KOPT-K1 (cell line): Measurements from ENCODE around the gene OLA1.
"Not testable (repeated sequence)": the region's sequence is repeated elsewhere in the genome, so short reads cannot be mapped to it uniquely, and the experiment has no call there.

Experiments
- H3K27ac ChIP-seq: fragments of 200-600 bp; sonication (generic); 2 replicates; pipeline ENCODE4 v1.5.1; 2016; ENCODE audit warnings: antibody characterized with exemption, mild to moderate bottlenecking, low read depth, low read length; ENCODE audit not compliant: poor library complexity, severe bottlenecking
- H3K36me3 ChIP-seq: fragments of 200-600 bp; sonication (generic); 2 replicates; pipeline ENCODE4 v1.5.1; 2017; ENCODE audit warnings: antibody characterized with exemption, mild to moderate bottlenecking, low read length, moderate library complexity; ENCODE audit not compliant: insufficient read depth
- H3K9me3 ChIP-seq: fragments of 200-600 bp; sonication (generic); 2 replicates; pipeline ENCODE4 v1.5.1; 2017; ENCODE audit warnings: antibody characterized with exemption, low read length, mild to moderate bottlenecking; ENCODE audit not compliant: insufficient read depth, poor library complexity, severe bottlenecking

The OLA1 gene

GRCh38 chr2:174248187-174248997, at the start of gene OLA1:
OLA1 (minus strand) TSS chr2:174248532; CDS start chr2:174246815, 1,717 bp downstream.
- Histone ChIP-seq H3K27ac (peak within 1 kb of the TSS; percentile 70), H3K9me3 (no peaks in the 10 kb centered on the region), H3K36me3 (peaks cover 29% of the 10 kb centered on the region)

DNA sequence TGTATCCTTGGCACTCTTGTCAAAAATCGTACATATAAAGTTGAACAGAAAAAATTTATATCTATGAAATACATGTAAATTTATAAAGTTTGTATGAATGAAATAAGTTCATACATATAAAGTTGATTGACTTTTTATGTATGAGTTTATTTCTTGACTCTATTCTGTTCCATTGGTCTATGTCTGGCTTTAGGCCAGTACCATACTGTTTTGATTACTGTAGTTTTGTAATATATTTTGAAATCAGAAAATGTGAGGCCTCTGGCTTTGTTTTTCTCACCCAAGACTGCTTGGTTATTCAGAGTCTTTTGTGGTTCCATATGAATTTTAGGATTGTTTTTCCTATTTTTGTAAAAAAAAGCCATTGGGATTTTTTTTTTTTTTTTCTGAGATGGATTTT, 44.6 kb upstream of the OLA1 start:
- peaks cover 14% of the 10 kb centered on the region for H3K9me3 ChIP-seq
- H3K27ac ChIP-seq = no peak overlapping the region
- no peaks in the 10 kb centered on the region for H3K36me3 ChIP-seq

- Histone ChIP-seq H3K27ac (no peak overlapping the region), H3K9me3 (no peaks in the 10 kb centered on the region), H3K36me3 (no peaks in the 10 kb centered on the region)
Measured at GRCh38 chr2:174286172-174286571, 37.8 kb upstream of the OLA1 start.

DNA sequence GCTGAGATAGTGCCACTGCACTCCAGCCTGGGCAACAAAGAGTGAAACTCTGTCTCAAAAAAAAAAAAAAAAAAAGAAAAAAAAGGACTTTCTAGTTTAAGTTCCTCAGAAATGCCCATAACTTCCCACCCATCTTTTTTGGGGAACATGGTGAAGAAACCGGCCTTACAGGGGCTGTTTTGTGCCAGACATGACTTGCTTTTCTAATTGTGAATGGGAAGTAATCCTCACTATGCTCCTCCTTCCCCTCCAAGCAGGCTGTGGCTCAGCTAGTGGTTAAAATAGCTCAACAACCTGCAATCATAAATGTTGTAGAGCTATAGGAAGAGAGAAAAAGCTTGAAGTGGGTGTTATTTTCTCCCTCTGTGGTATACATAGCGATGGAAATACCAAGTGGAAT, 34.1 kb upstream of the OLA1 start:
- H3K9me3 ChIP-seq = no peaks in the 10 kb centered on the region
- H3K27ac ChIP-seq = no peak overlapping the region
- H3K36me3 ChIP-seq = no peaks in the 10 kb centered on the region

DNA sequence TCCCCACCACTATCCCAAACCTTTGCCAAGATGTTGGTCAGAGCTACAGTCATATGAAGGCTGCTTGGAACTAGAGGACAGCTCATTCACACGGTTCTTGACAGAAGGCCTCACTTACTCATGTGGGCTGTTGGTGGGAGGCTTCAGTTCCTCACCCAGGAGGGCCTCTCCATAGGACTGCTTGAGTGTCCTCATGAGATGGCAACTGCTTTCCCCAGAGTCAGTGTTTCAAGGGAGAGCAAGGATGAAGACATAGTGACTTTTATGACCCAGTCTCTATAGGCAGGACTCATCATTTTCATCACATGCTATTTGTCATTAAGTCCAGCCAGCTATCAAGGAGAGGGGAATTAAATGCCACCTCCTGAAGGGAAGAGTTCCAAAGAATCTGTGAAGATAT, 33.4 kb upstream of the OLA1 start:
- Histone ChIP-seq H3K27ac (no peak overlapping the region), H3K36me3 (no peaks in the 10 kb centered on the region), H3K9me3 (no peaks in the 10 kb centered on the region)

DNA sequence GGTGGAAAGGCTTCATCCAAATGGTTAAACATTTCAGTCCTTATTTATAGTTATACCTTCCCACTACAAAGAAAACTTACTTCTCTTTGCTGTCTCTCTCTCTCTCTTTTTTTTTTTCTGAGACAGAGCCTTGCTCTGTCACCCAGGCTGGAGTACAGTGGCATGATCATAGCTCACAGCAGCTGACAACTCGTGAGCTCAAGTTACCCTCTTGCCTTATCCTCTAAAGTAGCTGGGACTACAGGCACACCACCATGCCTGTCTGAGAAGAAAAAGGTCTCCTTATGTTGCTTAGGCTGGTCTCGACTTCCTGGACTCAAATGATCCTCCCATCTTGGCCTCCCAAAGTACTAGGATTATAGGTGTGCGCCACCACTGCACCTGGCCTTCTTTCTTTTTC, 32.3 kb upstream of the OLA1 start:
- Histone ChIP-seq H3K9me3 (no peaks in the 10 kb centered on the region), H3K36me3 (no peaks in the 10 kb centered on the region), H3K27ac (no peak overlapping the region)

GRCh38 chr2:174270263-174270662, 21.9 kb upstream of the OLA1 start:
- not testable (repeated sequence) for H3K27ac ChIP-seq, H3K9me3 ChIP-seq, H3K36me3 ChIP-seq

DNA sequence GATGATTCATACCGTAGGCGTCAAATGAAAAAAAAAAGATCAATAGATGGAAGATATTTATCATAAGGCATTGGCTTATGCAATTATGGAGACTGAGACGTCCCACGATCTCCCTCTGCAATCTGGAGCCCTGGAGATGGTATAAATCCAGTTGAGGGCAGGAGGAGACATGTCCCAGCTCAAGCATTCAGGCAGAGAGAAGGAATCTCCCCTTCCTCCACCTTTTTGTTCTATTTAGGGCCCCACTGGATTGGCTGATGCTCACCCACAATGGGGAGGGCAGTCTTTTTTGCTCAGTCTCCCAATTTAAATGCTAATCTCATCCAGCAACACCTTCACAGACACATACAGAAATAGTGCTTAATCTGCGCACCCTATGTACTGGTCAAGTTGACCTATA, 18.0 kb upstream of the OLA1 start:
- Histone ChIP-seq H3K36me3 (no peaks in the 10 kb centered on the region), H3K9me3 (no peaks in the 10 kb centered on the region), H3K27ac (no peak overlapping the region)

DNA sequence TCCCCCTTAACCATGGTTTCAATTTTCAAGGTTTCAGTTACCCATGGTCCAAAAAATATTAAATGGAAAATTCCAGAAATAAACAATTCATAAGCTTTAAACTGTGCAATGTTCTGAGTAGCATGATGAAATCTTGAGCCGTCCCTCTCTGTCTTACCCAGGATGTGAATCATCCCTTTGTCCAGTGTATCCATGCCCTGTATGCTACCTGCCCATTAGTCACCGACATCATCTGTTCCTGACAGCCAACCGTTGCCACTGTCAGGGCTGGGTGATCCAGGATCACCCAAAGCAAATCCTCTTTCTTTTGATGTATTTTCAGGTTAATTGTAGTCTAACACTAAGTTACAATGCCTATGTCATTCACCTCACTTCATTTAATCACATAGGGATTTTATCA, 15.7 kb upstream of the OLA1 start:
- Histone ChIP-seq H3K9me3 (no peaks in the 10 kb centered on the region), H3K36me3 (no peaks in the 10 kb centered on the region), H3K27ac (no peak overlapping the region)

- Histone ChIP-seq H3K36me3 (no peaks in the 10 kb centered on the region), H3K27ac (no peak overlapping the region), H3K9me3 (no peaks in the 10 kb centered on the region)
Measured at GRCh38 chr2:174259981-174260380, 11.6 kb upstream of the OLA1 start.

DNA sequence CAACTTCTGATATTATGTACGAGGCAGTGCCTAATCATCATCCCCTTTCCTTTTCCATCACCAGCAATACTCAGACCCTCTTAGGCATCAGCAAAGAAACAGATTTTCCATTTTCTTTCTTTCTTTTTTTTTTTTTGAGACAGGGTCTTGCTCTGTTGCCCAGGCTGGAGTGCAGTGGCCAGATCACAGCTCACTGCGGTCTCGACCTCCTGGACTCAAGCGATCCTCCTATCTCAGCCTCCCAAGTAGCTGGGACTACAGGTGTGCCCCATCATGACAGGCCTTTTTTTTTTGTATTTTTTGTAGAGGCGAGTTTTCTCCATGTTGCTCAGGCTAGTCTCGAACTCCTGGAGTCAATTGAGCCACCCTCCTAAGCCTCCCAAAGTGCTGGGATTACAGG, 5.9 kb upstream of the OLA1 start:
- Histone ChIP-seq H3K9me3 (no peaks in the 10 kb centered on the region), H3K36me3 (no peaks in the 10 kb centered on the region), H3K27ac (no peak overlapping the region)

- Histone ChIP-seq H3K27ac (peak overlapping the region; percentile 70), H3K9me3 (no peaks in the 10 kb centered on the region), H3K36me3 (peaks cover 22% of the 10 kb centered on the region)
Measured at GRCh38 chr2:174248998-174249592, 763 bp upstream of the OLA1 start.

GRCh38 chr2:174247474-174248186, 702 bp downstream of the OLA1 start:
- H3K27ac ChIP-seq = peak overlapping the region; percentile 70
- H3K36me3 ChIP-seq = peaks cover 35% of the 10 kb centered on the region
- no peaks in the 10 kb centered on the region for H3K9me3 ChIP-seq

DNA sequence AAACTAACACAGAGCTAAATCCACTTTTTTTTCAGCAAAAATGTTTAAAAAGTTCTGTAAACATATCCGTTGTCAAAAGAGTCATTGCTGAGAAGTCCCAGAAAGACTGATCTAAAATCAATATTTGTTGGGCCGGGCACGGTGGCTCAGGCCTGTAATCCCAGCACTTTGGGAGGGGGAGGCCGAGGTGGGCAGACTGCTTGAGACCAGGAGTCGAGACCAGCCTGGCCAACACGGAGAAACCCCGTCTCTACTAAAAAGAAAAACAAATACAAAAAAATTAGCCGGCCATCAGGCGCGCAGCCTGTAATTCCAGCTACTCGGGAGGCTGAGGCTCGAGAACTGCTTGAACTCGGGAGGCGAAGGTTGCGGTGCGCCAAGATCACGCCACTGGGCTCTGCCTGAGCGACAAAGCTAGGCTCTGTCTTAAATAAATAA, 1.4 kb downstream of the OLA1 start:
- Histone ChIP-seq H3K9me3 (no peaks in the 10 kb centered on the region), H3K36me3 (peaks cover 42% of the 10 kb centered on the region), H3K27ac (no peak overlapping the region)

GRCh38 chr2:174245628-174246027, 2.7 kb downstream of the OLA1 start:
- H3K36me3 ChIP-seq = peaks cover 54% of the 10 kb centered on the region

More at GRCh38 chr2:174245628-174246027, 2.7 kb downstream of the OLA1 start:
- not testable (repeated sequence) for H3K9me3 ChIP-seq, H3K27ac ChIP-seq
